Limb (tissue), 2 donors: ENCODE measurements around the gene PDLIM5.
"Not testable (repeated sequence)": the region's sequence is repeated elsewhere in the genome, so short reads cannot be mapped to it uniquely, and the experiment has no call there.

ENCODE experiments used
- DNase-seq, 2 donors: peaks; one replicate each; pipeline ENCODE4 v3.0.0-alpha.2; 2016; ENCODE audit errors: extremely low spot score in 2 of 2

Gene PDLIM5

GRCh38 chr4:94461506-94461905 is 9.8 kb downstream of the PDLIM5 start:
- no peak for DNase-seq

- no peak for DNase-seq
Observed at GRCh38 chr4:94462572-94462971, 10.8 kb downstream of the PDLIM5 start.

GRCh38 chr4:94463771-94464170 is 12.0 kb downstream of the PDLIM5 start:
- no peak for DNase-seq

GRCh38 chr4:94466371-94466770 is 14.6 kb downstream of the PDLIM5 start:
- DNase-seq, result no peak

- DNase-seq, result no peak
Observed at GRCh38 chr4:94466923-94467322, 15.2 kb downstream of the PDLIM5 start.

- DNase-seq, result no peak
Observed at GRCh38 chr4:94468093-94468769, 16.5 kb downstream of the PDLIM5 start.

- DNase-seq, result no peak
Observed at GRCh38 chr4:94469221-94469784, 17.6 kb downstream of the PDLIM5 start.

- DNase-seq, result no peak
Observed at GRCh38 chr4:94470132-94470531, 18.4 kb downstream of the PDLIM5 start.

- not testable (repeated sequence) for DNase-seq
Observed at GRCh38 chr4:94470782-94471181, 19.0 kb downstream of the PDLIM5 start.

GRCh38 chr4:94472056-94472826 is 20.5 kb downstream of the PDLIM5 start:
- DNase-seq, result no peak

- DNase-seq, result no peak
Observed at GRCh38 chr4:94475050-94475449, 23.3 kb downstream of the PDLIM5 start.

GRCh38 chr4:94475794-94476193 is 24.1 kb downstream of the PDLIM5 start:
- DNase-seq, result no peak

- no peak for DNase-seq
Observed at GRCh38 chr4:94477227-94477626, 25.5 kb downstream of the PDLIM5 start.

- not testable (repeated sequence) for DNase-seq
Observed at GRCh38 chr4:94478805-94479204, 27.1 kb downstream of the PDLIM5 start.

GRCh38 chr4:94479358-94480141 is 27.8 kb downstream of the PDLIM5 start:
- no peak for DNase-seq

GRCh38 chr4:94480362-94480951 is 28.7 kb downstream of the PDLIM5 start:
- DNase-seq, result no peak

GRCh38 chr4:94483895-94484294 is 32.2 kb downstream of the PDLIM5 start:
- DNase-seq, result no peak

- DNase-seq, result no peak
Observed at GRCh38 chr4:94484818-94485217, 33.1 kb downstream of the PDLIM5 start.

GRCh38 chr4:94486372-94486801 is 34.6 kb downstream of the PDLIM5 start:
- no peak for DNase-seq

- DNase-seq, result peak in 1 of 2 donors; percentile 16
Observed at GRCh38 chr4:94488670-94489069, 36.9 kb downstream of the PDLIM5 start.

- DNase-seq, result peak in 1 of 2 donors; percentile 6
Observed at GRCh38 chr4:94489098-94489497, 37.4 kb downstream of the PDLIM5 start.
